SK-N-SH (cell line): ENCODE data around the gene PLXNA4. TPM values are rescaled to one million over a fixed set of nuclear protein-coding genes. Genes with fewer than 3 reads are reported as not detected.

Experiments
- CTCF ChIA-PET: fragments of 300-600, 350-600 bp; formaldehyde crosslinking; extraction: SDS; loops from one replicate; lab custom pipeline; 2021; lab: Yijun Ruan, JAX
- POLR2A ChIA-PET: fragments of 350-600 bp; sonication (Branson Sonifier 250); formaldehyde crosslinking; extraction: SDS; loops from one replicate; lab custom pipeline; 2020; ENCODE audit warnings: antibody characterized with exemption, inconsistent platforms; lab: Yijun Ruan, JAX
- DNase-seq: peaks from one replicate; pipeline ENCODE4 v3.0.0; 2012
- H2AFZ ChIP-seq: fragments of 200-600 bp; sonication (generic); 2 replicates; pipeline ENCODE4 v1.8.1; 2016; ENCODE audit warnings: antibody characterized with exemption, mild to moderate bottlenecking, low read depth
- H3F3A ChIP-seq: fragments of 200-600 bp; sonication (generic); replicated peaks from 2 replicates; pipeline ENCODE3; 2016; ENCODE audit warnings: antibody characterized with exemption, mild to moderate bottlenecking; ENCODE audit not compliant: insufficient read depth
- H3K27ac ChIP-seq, 2 experiments: fragments of 200-500 bp in 1 of 2; fragments of 200-600 bp in 1 of 2; sonication (Bioruptor generic) in 1 of 2; sonication (generic), shearing (Covaris generic) in 1 of 2; 2 replicates each; pipeline versions ENCODE4 v1.5.1 to v1.6.1; 2014 to 2016; ENCODE audit warnings: low read depth in 2 of 2, inconsistent platforms in 1 of 2, low read length in 1 of 2, mild to moderate bottlenecking in 1 of 2, mixed read lengths in 1 of 2
- H3K27me3 ChIP-seq: fragments of 200-600 bp; sonication (generic), shearing (Covaris generic); 2 replicates; pipeline ENCODE4 v1.6.1; 2016; ENCODE audit warnings: mixed run types; ENCODE audit not compliant: insufficient read depth
- H3K36me3 ChIP-seq, 2 experiments: fragments of 200-500 bp in 1 of 2; fragments of 200-600 bp in 1 of 2; sonication (Bioruptor generic) in 1 of 2; sonication (generic) in 1 of 2; replicated peaks in 1 of 2; 2 replicates each; pipeline versions ENCODE3 to v1.5.1; 2014 to 2016; ENCODE audit warnings: low read length in 1 of 2, mild to moderate bottlenecking in 1 of 2; ENCODE audit not compliant: insufficient read depth in 2 of 2, control insufficient read depth in 1 of 2
- H3K4me1 ChIP-seq, 2 experiments: fragments of 200-500 bp in 1 of 2; fragments of 200-600 bp in 1 of 2; sonication (Bioruptor generic) in 1 of 2; sonication (generic), shearing (Covaris generic) in 1 of 2; 2 replicates each; pipeline versions ENCODE4 v1.5.1 to v1.6.1; 2014 to 2016; ENCODE audit warnings: low read depth in 1 of 2, low read length in 1 of 2, mixed run types in 1 of 2; ENCODE audit not compliant: insufficient read depth in 2 of 2, control insufficient read depth in 1 of 2
- H3K4me2 ChIP-seq: fragments of 200-600 bp; sonication (generic), shearing (Covaris generic); 2 replicates; pipeline ENCODE4 v1.6.1; 2017; ENCODE audit warnings: mixed run types
- H3K4me3 ChIP-seq, 2 experiments: fragments of 200-500 bp in 1 of 2; fragments of 200-600 bp in 1 of 2; sonication (Bioruptor generic) in 1 of 2; sonication (generic), shearing (Covaris generic) in 1 of 2; 2 replicates each; pipeline versions ENCODE4 v1.5.1 to v1.8.1; 2014 to 2016; ENCODE audit warnings: low read depth in 2 of 2, inconsistent platforms in 1 of 2, low read length in 1 of 2, mild to moderate bottlenecking in 1 of 2, mixed read lengths in 1 of 2, moderate library complexity in 1 of 2
- H3K79me2 ChIP-seq: fragments of 200-600 bp; sonication (generic); 2 replicates; pipeline ENCODE4 v1.8.1; 2017; ENCODE audit warnings: mild to moderate bottlenecking; ENCODE audit not compliant: insufficient read depth
- H3K9ac ChIP-seq: fragments of 200-600 bp; sonication (generic); 2 replicates; pipeline ENCODE4 v1.6.1; 2017; ENCODE audit warnings: mixed run types
- H3K9me2 ChIP-seq: fragments of 200-600 bp; sonication (generic); 2 replicates; pipeline ENCODE4 v1.6.1; 2017; ENCODE audit warnings: mixed run types
- H3K9me3 ChIP-seq: fragments of 200-600 bp; sonication (generic); 2 replicates; pipeline ENCODE4 v1.6.1; 2017; ENCODE audit warnings: mixed run types, mild to moderate bottlenecking, moderate library complexity
- H4K20me1 ChIP-seq: fragments of 200-600 bp; sonication (generic); 2 replicates; pipeline ENCODE4 v1.6.1; 2017; ENCODE audit warnings: mild to moderate bottlenecking, mixed run types; ENCODE audit not compliant: insufficient read depth
- ELF1 ChIP-seq: IDR thresholded peaks from 2 replicates; pipeline ENCODE4 v1.4.0; 2012
- EP300 ChIP-seq, 2 experiments: IDR thresholded peaks; 2 replicates each; pipeline versions ENCODE4 v1.4.0 to v1.6.1; 2012; ENCODE audit warnings: borderline replicate concordance in 1 of 2, low read depth in 1 of 2, low read length in 1 of 2
- FOXJ3 ChIP-seq: sonication (generic); formaldehyde crosslinking; IDR thresholded peaks from 2 replicates; pipeline ENCODE4 v1.5.1; 2020; ENCODE audit warnings: mild to moderate bottlenecking, missing genetic modification reagents
- GABPA ChIP-seq: IDR thresholded peaks from 2 replicates; pipeline ENCODE4 v1.4.0; 2012; ENCODE audit warnings: low read depth, mild to moderate bottlenecking
- GATA2 ChIP-seq: sonication (generic); formaldehyde crosslinking; IDR thresholded peaks from 2 replicates; pipeline ENCODE4 v1.5.0; 2020; ENCODE audit warnings: mild to moderate bottlenecking, missing genetic modification reagents
- JUND ChIP-seq: IDR thresholded peaks from 2 replicates; pipeline ENCODE4 v1.4.0; 2012
- NFIC ChIP-seq: IDR thresholded peaks from 2 replicates; pipeline ENCODE4 v1.4.0; 2012; ENCODE audit warnings: borderline replicate concordance
- PBX3 ChIP-seq: IDR thresholded peaks from 2 replicates; pipeline ENCODE4; 2012
- POLR2AphosphoS5 ChIP-seq: IDR thresholded peaks from 2 replicates; pipeline ENCODE4 v1.6.1; 2012; ENCODE audit warnings: low read depth, low read length
- RXRA ChIP-seq: IDR thresholded peaks from 2 replicates; pipeline ENCODE4 v1.4.0; 2012; ENCODE audit warnings: low read depth, mild to moderate bottlenecking, borderline replicate concordance
- TEAD4 ChIP-seq: IDR thresholded peaks from 2 replicates; pipeline ENCODE4 v1.4.0; 2012; ENCODE audit warnings: mild to moderate bottlenecking, borderline replicate concordance; ENCODE audit not compliant: insufficient read depth
- YY1 ChIP-seq: IDR thresholded peaks from 2 replicates; pipeline ENCODE4 v1.4.0; 2012; ENCODE audit warnings: low read depth, mild to moderate bottlenecking
- WGBS: methylation state at CpG from one replicate; pipeline ENCODE4 v1.1.6; 2017; ENCODE audit warnings: low lambda C conversion rate; 5-methylcytosine and 5-hydroxymethylcytosine counted together
- polyA plus RNA-seq, 3 experiments: library from polyadenylated mRNA; depleted of rRNA; stranded (reverse); fragments of >200 nt; gene quantifications; 2 replicates each; pipeline ENCODE4 v1.2.3, GENCODE V29; 2012

PLXNA4 gene
- polyA plus RNA-seq, 1 of the 3 experiments (the other 2 are of a cell fraction): 2.4 TPM

GRCh38 chr7:132207211-132207610 lies 369.1 kb downstream of the PLXNA4 start:
- no peak overlapping the region for H2AFZ ChIP-seq
- POLR2A ChIA-PET: no interaction called here
- no peak overlapping the region for H3K4me2 ChIP-seq
- no peak for DNase-seq
- H3K36me3 ChIP-seq: no peaks in the 10 kb centered on the region
- H3K4me1 ChIP-seq: no peaks in the 10 kb centered on the region; a peak in 1 of 4 replicates
- H3K9me2 ChIP-seq: no peaks in the 10 kb centered on the region
- H4K20me1 ChIP-seq: no peaks in the 10 kb centered on the region
- H3K27me3 ChIP-seq: no peaks in the 10 kb centered on the region
- H3K9me3 ChIP-seq: no peaks in the 10 kb centered on the region
- no peak overlapping the region for H3K9ac ChIP-seq
- H3K27ac ChIP-seq: no peak overlapping the region
- no peak overlapping the region for H3K4me3 ChIP-seq
- 82% methylated on average over 6 of the region's 9 CpGs for WGBS
- H3F3A ChIP-seq: no peaks in the 10 kb centered on the region
- no peaks in the 10 kb centered on the region for H3K79me2 ChIP-seq
- TF ChIP-seq TEAD4: no peak
- no peak for TF ChIP-seq POLR2AphosphoS5
- no peak for TF ChIP-seq YY1
- no peak for TF ChIP-seq GABPA
- no peak for TF ChIP-seq GATA2 (CRISPR knock-in tag)
- TF ChIP-seq NFIC: no peak
- CTCF ChIA-PET: no interaction called here

GRCh38 chr7:132206594-132206993 lies 369.7 kb downstream of the PLXNA4 start:
- Histone ChIP-seq H4K20me1 (no peaks in the 10 kb centered on the region), H3K4me3 (no peak overlapping the region), H3K9me3 (no peaks in the 10 kb centered on the region), H3K9me2 (no peaks in the 10 kb centered on the region), H3K4me1 (no peaks in the 10 kb centered on the region; a peak in 1 of 4 replicates), H3K27me3 (no peaks in the 10 kb centered on the region), H3K9ac (no peak overlapping the region), H3K79me2 (no peaks in the 10 kb centered on the region), H3K4me2 (no peak overlapping the region), H3F3A (no peaks in the 10 kb centered on the region), H3K36me3 (no peaks in the 10 kb centered on the region), H2AFZ (no peak overlapping the region), H3K27ac (no peak overlapping the region)
- WGBS: 77% methylated on average over 8 of the region's 8 CpGs
- ChIA-PET CTCF (no interaction called here), POLR2A (no interaction called here)
- TF ChIP-seq TEAD4 (no peak), FOXJ3 (CRISPR knock-in tag) (no peak), ELF1 (no peak), JUND (no peak)
- DNase-seq: no peak

GRCh38 chr7:132205509-132205908 lies 370.8 kb downstream of the PLXNA4 start:
- DNase-seq: no peak
- no peaks in the 10 kb centered on the region for H3K9me2 ChIP-seq
- POLR2A ChIA-PET: interaction anchor here (0.6 kb wide), 1 partner anchor 659 kb away, joined by 3 read pairs; no protein-coding TSS in a partner anchor
- no peak overlapping the region for H3K4me3 ChIP-seq
- CTCF ChIA-PET: interaction anchor here (0.7 kb wide), 1 partner anchor 16 kb away, joined by 3 read pairs; no protein-coding TSS in a partner anchor
- no peak overlapping the region for H2AFZ ChIP-seq
- no peak overlapping the region for H3K9ac ChIP-seq
- H3K79me2 ChIP-seq: no peaks in the 10 kb centered on the region
- no peaks in the 10 kb centered on the region for H3F3A ChIP-seq
- H3K27ac ChIP-seq: no peak overlapping the region
- H3K27me3 ChIP-seq: no peaks in the 10 kb centered on the region
- no peaks in the 10 kb centered on the region for H3K36me3 ChIP-seq
- no peaks in the 10 kb centered on the region for H3K9me3 ChIP-seq
- no peaks in the 10 kb centered on the region; a peak in 1 of 4 replicates for H3K4me1 ChIP-seq
- H3K4me2 ChIP-seq: no peak overlapping the region
- TF ChIP-seq RXRA (no peak), TEAD4 (no peak), PBX3 (no peak), EP300 (IDR thresholded peaks at IDR 0.05; ENCODE audit: borderline replicate concordance in 1 of 2, low read depth in 1 of 2, low read length in 1 of 2) (no peak)
- TF ChIP-seq, all 33 proteins: peak for 0
- no peaks in the 10 kb centered on the region for H4K20me1 ChIP-seq
